SK-N-MC (cell line): ENCODE measurements around the gene ING5.

Experiments
- EZH2 ChIP-seq: fragments of 200-600 bp; sonication (generic); IDR thresholded peaks from one replicate; pipeline ENCODE4 v1.6.1; 2017; ENCODE audit warnings: antibody characterized with exemption
- FOXP2 ChIP-seq: optimal IDR thresholded peaks from 2 replicates; pipeline ENCODE3; 2011; ENCODE audit warnings: mild to moderate bottlenecking, moderate library complexity; ENCODE audit not compliant: insufficient read depth; ENCODE audit errors: extremely low read length, control extremely low read depth

DNA sequence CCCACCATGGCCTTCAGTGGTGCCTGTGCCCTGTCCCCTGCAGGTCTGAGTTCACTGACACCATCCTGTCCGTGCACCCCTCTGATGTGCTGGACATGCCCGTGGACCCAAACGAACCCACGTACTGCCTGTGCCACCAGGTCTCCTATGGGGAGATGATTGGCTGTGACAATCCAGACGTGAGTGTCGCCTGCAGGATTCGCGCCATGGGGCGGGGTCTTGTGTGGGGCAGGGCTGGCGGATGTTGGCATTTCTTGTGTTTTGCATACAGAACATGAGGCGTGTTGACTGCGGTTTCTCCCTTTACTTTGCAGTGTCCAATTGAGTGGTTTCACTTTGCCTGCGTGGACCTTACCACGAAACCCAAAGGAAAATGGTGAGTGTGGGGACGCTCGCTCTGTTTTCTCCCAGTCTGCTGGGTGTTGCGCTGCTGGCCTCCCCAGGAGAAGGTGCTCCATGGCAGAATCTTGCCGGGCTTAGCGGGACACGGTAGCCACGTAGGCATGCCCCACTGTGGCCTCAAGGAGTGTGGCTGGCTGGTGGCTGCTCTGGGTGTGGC, 21.1 kb downstream of the ING5 start:
- TF ChIP-seq EZH2 (no peak), FOXP2 (no peak)
